Calu3 (cell line): ENCODE measurements around the gene GSTT2. TPM values are rescaled to one million over a fixed set of nuclear protein-coding genes. Genes with fewer than 3 reads are reported as not detected.
"Not testable (repeated sequence)": the region's sequence is repeated elsewhere in the genome, so short reads cannot be mapped to it uniquely, and the experiment has no call there.

ENCODE experiments used
- BruUV-seq: library from RNA; stranded (reverse); fragments of 400-500 nt; replicated peaks from 2 replicates; lab custom pipeline; 2021; lab: Mats Ljungman, UMichigan
- CTCF ChIA-PET: fragments of 300-600 bp; sonication (Branson Sonifier 250); formaldehyde crosslinking; loops from one replicate; lab custom pipeline; 2022; ENCODE audit warnings: antibody characterized with exemption; lab: Charles Lee
- DNase-seq: peaks from one replicate; pipeline ENCODE4 v3.0.0; 2022
- H3K27ac Mint-ChIP-seq: one replicate; pipeline ENCODE4 v1.8.0; 2022; ENCODE audit warnings: mixed read lengths; ENCODE audit not compliant: unreplicated experiment
- H3K27me3 Mint-ChIP-seq: one replicate; pipeline ENCODE4 v1.8.0; 2022; ENCODE audit warnings: mixed read lengths; ENCODE audit not compliant: unreplicated experiment
- H3K36me3 Mint-ChIP-seq: one replicate; pipeline ENCODE4 v1.8.0; 2022; ENCODE audit warnings: mild to moderate bottlenecking, moderate library complexity, mixed read lengths; ENCODE audit not compliant: insufficient read depth, unreplicated experiment
- H3K4me1 Mint-ChIP-seq: one replicate; pipeline ENCODE4 v1.8.0; 2022; ENCODE audit warnings: mild to moderate bottlenecking, low read depth, mixed read lengths; ENCODE audit not compliant: unreplicated experiment
- H3K4me3 Mint-ChIP-seq: one replicate; pipeline ENCODE4 v1.8.0; 2022; ENCODE audit warnings: mild to moderate bottlenecking, low read depth, moderate library complexity, mixed read lengths; ENCODE audit not compliant: unreplicated experiment
- H3K9me3 Mint-ChIP-seq: one replicate; pipeline ENCODE4 v1.8.0; 2022; ENCODE audit warnings: low read depth, mixed read lengths; ENCODE audit not compliant: unreplicated experiment
- intact Hi-C: fragments of 100-400 bp; cut with micrococcal nuclease; formaldehyde crosslinking; loops from one replicate; pipeline ENCODE4 v1.10.0; 2022; ENCODE audit not compliant: unreplicated experiment
- total RNA-seq: library from RNA; stranded (reverse); gene quantifications from 2 replicates; pipeline ENCODE4 v1.2.3, GENCODE V29; 2022
- TF ChIP-seq, protein P1 (sequence below): fragments of 200-600 bp; IDR thresholded peaks from one replicate; pipeline ENCODE4 v1.8.0; 2022; ENCODE audit warnings: antibody characterized with exemption; ENCODE audit not compliant: unreplicated experiment

GSTT2 gene
- total RNA-seq, 1 experiment from 2014 or later, result 0.85 TPM

DNA sequence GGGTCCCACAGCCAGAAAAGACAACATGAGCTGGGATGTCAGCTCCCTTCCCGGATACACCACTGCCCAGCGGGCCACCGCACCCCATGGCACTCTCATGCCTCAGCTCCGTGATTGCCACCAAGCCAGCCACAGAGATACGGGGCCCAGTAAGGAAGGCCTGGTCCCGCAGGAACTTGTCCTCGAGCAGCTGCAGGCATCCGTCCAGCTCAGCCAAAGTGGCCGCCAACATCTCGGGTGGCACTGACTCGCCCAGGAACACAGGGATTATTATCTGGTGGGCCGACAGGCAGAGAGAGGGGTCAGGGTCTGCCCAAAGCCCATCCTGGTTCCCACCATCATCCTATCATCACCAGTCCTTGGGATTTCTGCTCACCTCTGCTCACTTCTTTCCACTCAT, 2.6 kb upstream of the GSTT2 start:
- H3K4me1 Mint-ChIP-seq, intact Hi-C loops: not testable (repeated sequence)

DNA sequence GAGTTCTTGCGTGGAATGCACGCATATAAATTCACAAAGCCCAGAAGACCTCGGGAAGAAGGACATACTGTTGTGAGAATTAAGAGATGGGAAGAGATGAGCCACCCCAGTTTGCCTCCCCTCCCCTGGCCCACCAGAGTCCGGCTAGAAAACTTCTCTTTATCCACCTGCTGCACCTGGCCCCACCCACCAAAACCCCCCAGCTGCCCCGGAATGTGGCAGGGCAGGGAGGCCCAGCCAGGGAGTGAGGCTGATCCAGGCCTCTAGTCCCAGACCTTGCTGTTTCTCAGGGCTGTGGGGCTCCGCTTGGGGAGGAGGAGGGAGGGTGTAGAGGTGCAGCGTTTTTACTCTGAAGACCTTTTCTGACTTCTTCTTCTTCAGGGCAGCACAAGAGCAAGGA, 633 bp downstream of the GSTT2 start:
- DNase-seq, H3K36me3 Mint-ChIP-seq, H3K27me3 Mint-ChIP-seq, CTCF ChIA-PET, H3K27ac Mint-ChIP-seq, H3K4me3 Mint-ChIP-seq, H3K4me1 Mint-ChIP-seq, H3K9me3 Mint-ChIP-seq: not testable (repeated sequence)
- intact Hi-C loops, result loop anchor here (10.0 kb wide), 1 partner anchor 204 kb away; the partner anchor contains the start of gene SUSD2
- TSS peak; percentile 55 for BruUV-seq

More for the DNA sequence above, 2.6 kb upstream of the GSTT2 start:
- DNase-seq, H3K4me3 Mint-ChIP-seq, H3K9me3 Mint-ChIP-seq, H3K27ac Mint-ChIP-seq, H3K36me3 Mint-ChIP-seq, BruUV-seq, CTCF ChIA-PET, H3K27me3 Mint-ChIP-seq: not testable (repeated sequence)

DNA sequence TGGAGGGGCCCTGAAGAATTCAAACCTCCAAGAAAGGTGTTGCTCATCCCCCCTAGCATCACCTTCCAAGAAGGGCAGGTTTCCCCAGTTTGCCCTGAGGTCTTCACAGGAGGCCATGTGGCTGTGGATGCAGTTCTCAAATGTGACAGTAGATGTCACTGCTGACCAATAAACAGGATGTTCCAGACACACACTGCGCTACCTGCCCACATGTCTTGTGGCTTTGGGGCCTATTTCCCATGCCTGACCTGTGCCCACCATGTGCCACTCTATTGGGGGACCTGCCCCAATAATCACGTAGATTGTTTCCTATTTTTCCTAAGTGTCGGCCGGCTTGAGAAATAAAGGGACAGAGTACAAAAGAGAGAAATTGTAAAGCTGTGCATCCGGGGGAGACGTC, 4.5 kb downstream of the GSTT2 start:
- H3K4me1 Mint-ChIP-seq, result no peaks in the 10 kb centered on the region
- TF ChIP-seq, protein P1, sequence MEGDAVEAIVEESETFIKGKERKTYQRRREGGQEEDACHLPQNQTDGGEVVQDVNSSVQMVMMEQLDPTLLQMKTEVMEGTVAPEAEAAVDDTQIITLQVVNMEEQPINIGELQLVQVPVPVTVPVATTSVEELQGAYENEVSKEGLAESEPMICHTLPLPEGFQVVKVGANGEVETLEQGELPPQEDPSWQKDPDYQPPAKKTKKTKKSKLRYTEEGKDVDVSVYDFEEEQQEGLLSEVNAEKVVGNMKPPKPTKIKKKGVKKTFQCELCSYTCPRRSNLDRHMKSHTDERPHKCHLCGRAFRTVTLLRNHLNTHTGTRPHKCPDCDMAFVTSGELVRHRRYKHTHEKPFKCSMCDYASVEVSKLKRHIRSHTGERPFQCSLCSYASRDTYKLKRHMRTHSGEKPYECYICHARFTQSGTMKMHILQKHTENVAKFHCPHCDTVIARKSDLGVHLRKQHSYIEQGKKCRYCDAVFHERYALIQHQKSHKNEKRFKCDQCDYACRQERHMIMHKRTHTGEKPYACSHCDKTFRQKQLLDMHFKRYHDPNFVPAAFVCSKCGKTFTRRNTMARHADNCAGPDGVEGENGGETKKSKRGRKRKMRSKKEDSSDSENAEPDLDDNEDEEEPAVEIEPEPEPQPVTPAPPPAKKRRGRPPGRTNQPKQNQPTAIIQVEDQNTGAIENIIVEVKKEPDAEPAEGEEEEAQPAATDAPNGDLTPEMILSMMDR, result peak; percentile 62
- H3K27ac Mint-ChIP-seq, result no peak overlapping the region
- H3K4me3 Mint-ChIP-seq, result no peak overlapping the region
- peak; percentile 65 for DNase-seq
- H3K36me3 Mint-ChIP-seq, result no peaks in the 10 kb centered on the region
- intact Hi-C loops, result loop anchor here (10.0 kb wide), 1 partner anchor 200 kb away; the partner anchor contains the start of gene SUSD2
- CTCF ChIA-PET, result no interaction called here
- no TSS peak for BruUV-seq
- peaks cover 3% of the 10 kb centered on the region for H3K9me3 Mint-ChIP-seq
- no peaks in the 10 kb centered on the region for H3K27me3 Mint-ChIP-seq

DNA sequence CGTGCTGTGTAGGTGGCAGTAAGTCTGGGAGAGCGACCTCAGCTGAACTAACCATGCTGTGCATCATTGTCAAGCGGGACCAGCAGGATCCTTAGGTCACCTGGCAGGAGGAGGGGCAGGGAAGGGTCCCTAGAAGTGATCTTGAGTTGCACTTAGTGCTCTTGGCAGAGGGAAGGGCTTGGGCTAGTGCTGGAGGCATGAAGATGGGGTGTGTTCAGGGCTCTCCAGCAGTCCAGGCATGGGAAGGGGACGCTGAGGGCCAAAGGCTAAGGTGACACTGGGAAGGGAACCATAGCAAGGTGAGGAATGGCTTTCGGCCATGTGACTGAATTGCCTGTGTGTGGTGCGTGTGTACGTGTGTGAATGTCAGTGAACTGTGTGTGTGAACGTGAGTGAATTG, 6.2 kb downstream of the GSTT2 start:
- CTCF ChIA-PET, H3K9me3 Mint-ChIP-seq, H3K36me3 Mint-ChIP-seq, H3K4me3 Mint-ChIP-seq, DNase-seq, H3K4me1 Mint-ChIP-seq, BruUV-seq, H3K27me3 Mint-ChIP-seq, H3K27ac Mint-ChIP-seq: not testable (repeated sequence)
- intact Hi-C loops, result loop anchor here (10.0 kb wide), 1 partner anchor 199 kb away; the partner anchor contains the start of gene SUSD2

DNA sequence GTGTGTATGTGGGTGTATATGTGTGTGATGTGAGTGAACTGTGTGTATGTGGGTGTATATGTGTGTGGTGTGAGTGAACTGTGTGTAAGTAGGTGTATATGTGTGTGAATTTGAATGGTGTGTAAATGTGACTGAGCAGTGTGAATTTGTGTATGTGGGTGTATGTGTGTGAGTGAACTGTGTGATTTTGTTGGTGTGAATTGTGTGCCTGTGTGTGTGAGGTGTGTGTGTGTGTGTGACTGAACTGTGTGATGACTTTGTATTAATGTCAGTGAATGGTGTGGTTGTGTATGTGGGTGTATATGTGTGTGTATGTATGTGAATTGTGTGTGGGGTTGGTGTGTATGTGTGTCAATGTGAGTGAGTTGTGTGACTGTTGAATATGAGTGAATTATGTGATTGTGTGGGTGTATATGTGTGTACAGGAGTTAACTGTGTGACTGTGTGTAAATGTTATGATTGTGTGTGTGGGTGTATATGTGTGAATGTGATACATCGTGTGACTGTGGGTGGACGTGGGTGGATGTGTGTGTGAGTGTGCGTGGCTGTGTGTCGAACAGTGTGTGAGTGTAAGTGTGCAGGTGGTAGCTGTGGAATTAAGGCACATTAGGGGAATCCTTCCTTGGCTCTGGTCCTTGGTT, 6.7 kb downstream of the GSTT2 start:
- H3K4me3 Mint-ChIP-seq, H3K27ac Mint-ChIP-seq, H3K36me3 Mint-ChIP-seq, H3K4me1 Mint-ChIP-seq, BruUV-seq, CTCF ChIA-PET, DNase-seq, H3K9me3 Mint-ChIP-seq, H3K27me3 Mint-ChIP-seq: not testable (repeated sequence)
- intact Hi-C loops, result loop anchor here (10.0 kb wide), 1 partner anchor 198 kb away; the partner anchor contains the start of gene SUSD2

DNA sequence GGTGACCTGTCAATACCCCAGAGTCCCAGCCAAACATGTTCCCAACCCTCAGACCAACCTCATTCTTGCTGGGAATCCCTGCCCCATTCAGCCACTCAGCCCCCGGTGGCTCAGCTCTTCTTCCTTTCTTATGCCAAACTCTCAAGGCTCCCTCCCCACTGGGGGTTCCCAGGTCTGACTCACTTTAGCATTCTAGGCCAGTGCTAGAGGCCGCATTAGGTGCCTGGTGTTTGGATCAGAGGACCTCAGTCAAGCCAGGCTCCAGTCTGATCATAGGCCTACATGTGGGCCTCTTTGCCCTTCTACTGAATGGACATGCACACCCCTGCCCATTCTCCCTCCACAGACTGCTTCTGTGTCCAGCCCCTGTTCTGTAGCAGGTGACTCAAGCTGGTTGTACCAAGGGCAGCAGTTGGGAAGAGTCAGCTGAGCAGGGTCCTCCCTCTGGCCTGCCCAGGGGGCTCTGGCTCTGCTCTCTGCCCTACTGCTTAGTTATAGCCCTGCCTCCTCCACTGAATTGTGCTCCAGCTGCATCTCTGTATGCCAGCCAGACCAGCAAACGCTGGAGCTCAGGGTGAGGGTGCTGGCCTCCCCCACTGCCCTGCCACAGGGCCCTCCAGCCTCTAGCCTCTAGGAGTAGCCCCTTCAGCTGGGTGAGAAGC, 9.8 kb downstream of the GSTT2 start:
- CTCF ChIA-PET, H3K27me3 Mint-ChIP-seq, H3K36me3 Mint-ChIP-seq, DNase-seq, H3K4me3 Mint-ChIP-seq, H3K4me1 Mint-ChIP-seq, BruUV-seq, H3K9me3 Mint-ChIP-seq, H3K27ac Mint-ChIP-seq: not testable (repeated sequence)
- intact Hi-C loops, result loop anchor here (10.0 kb wide), 1 partner anchor 195 kb away; the partner anchor contains the start of gene SUSD2

DNA sequence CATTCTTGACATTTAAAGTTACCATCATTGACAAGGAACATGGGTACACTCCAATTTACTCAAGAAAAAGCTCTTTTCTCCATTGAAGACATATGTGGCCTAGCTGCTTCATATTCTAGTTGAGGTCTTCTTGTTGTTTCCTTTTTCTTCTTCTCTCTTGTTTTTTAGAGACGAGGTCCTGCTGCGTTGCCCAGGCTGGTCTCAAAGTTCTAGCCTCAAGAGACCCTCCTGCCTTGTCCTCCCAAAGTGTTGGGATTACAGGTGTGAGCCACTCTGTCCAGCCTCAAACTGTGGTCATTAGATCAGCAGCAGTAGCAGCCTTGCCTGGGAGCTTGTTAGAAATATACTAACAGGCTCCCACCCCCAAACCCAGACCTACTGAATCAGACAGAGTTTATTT, 13.1 kb downstream of the GSTT2 start:
- CTCF ChIA-PET, intact Hi-C loops: not testable (repeated sequence)

DNA sequence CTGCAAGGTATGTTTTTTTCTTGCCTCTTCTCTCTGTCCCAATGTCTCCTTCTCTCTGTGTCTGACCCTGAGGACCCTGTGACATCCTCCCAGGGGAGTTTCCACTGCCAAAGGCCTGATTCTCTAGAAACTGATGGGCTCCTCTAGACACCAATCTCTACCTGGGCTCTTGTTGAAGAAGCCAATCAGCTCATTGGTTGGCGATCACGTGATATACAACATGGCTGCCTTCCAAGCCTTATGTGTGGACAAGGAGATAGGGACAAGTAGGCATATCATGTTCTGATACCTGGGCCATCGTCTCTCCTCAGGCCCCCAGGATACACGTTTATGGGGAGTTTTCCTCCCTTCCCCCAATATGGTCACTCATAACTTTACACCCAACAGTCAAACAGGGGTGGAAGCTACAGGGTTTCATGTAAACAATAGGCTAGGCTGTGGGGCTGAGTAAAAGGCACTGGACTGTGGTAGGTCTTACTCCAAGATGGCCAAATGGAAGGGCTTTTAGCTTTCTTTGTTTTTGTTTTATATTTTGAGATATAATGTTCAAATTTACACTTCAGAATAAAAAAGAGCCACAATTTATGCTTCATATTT, 13.7 kb downstream of the GSTT2 start:
- CTCF ChIA-PET, H3K4me3 Mint-ChIP-seq, intact Hi-C loops, H3K4me1 Mint-ChIP-seq, BruUV-seq, DNase-seq, H3K9me3 Mint-ChIP-seq, H3K27me3 Mint-ChIP-seq, H3K27ac Mint-ChIP-seq, H3K36me3 Mint-ChIP-seq: not testable (repeated sequence)

More for the DNA sequence above, 13.1 kb downstream of the GSTT2 start:
- H3K4me3 Mint-ChIP-seq, H3K36me3 Mint-ChIP-seq, H3K4me1 Mint-ChIP-seq, H3K27me3 Mint-ChIP-seq, H3K27ac Mint-ChIP-seq, DNase-seq, BruUV-seq, H3K9me3 Mint-ChIP-seq: not testable (repeated sequence)
